Brain pericyte (primary cell): ENCODE measurements around the gene UTP18.
A peak's percentile ranks its signal among the peaks of the same experiment; 100 is the strongest.
"Not testable (repeated sequence)": the region's sequence is repeated elsewhere in the genome, so short reads cannot be mapped to it uniquely, and the experiment has no call there.

ENCODE experiments used
- DNase-seq: peaks from one replicate; pipeline ENCODE4 v3.0.0-alpha.2; 2012; ENCODE audit warnings: low read depth, low spot score

UTP18 gene

GRCh38 chr17:51258756-51259563 lies 1.4 kb upstream of the UTP18 start:
- no peak for DNase-seq

- peak; percentile 97 for DNase-seq
Observed at GRCh38 chr17:51259564-51260236, 646 bp upstream of the UTP18 start, which contains the start of gene MBTD1. Gene MBTD1, minus strand, starts transcription at chr17:51260049. Its CDS starts 34,888 bp downstream, at chr17:51225161.

GRCh38 chr17:51261024-51261963 lies 948 bp downstream of the UTP18 start:
- no peak for DNase-seq

- no peak for DNase-seq
Observed at GRCh38 chr17:51263006-51263405, 2.7 kb downstream of the UTP18 start.

GRCh38 chr17:51264466-51264865 lies 4.1 kb downstream of the UTP18 start:
- not testable (repeated sequence) for DNase-seq

- no peak for DNase-seq
Observed at GRCh38 chr17:51269991-51270390, 9.6 kb downstream of the UTP18 start.

GRCh38 chr17:51270636-51271035 lies 10.3 kb downstream of the UTP18 start:
- no peak for DNase-seq

- no peak for DNase-seq
Observed at GRCh38 chr17:51272812-51273211, 12.5 kb downstream of the UTP18 start.

GRCh38 chr17:51275381-51275780 lies 15.0 kb downstream of the UTP18 start:
- DNase-seq = no peak

- no peak for DNase-seq
Observed at GRCh38 chr17:51279183-51279582, 18.8 kb downstream of the UTP18 start.

GRCh38 chr17:51287412-51287811 lies 27.1 kb downstream of the UTP18 start:
- no peak for DNase-seq

GRCh38 chr17:51289696-51290111 lies 29.4 kb downstream of the UTP18 start:
- no peak for DNase-seq

- DNase-seq = not testable (repeated sequence)
Observed at GRCh38 chr17:51294338-51294737, 34.0 kb downstream of the UTP18 start.

GRCh38 chr17:51298508-51299371 lies 38.4 kb downstream of the UTP18 start:
- no peak for DNase-seq

GRCh38 chr17:51299859-51300258 lies 39.5 kb downstream of the UTP18 start:
- DNase-seq = no peak

- no peak for DNase-seq
Observed at GRCh38 chr17:51305182-51305581, 44.8 kb downstream of the UTP18 start.

- DNase-seq = not testable (repeated sequence)
Observed at GRCh38 chr17:51312003-51312402, 51.7 kb downstream of the UTP18 start.

- DNase-seq = no peak
Observed at GRCh38 chr17:51319186-51319585, 58.8 kb downstream of the UTP18 start.

- no peak for DNase-seq
Observed at GRCh38 chr17:51322390-51323029, 62.2 kb downstream of the UTP18 start.

- no peak for DNase-seq
Observed at GRCh38 chr17:51325471-51325870, 65.1 kb downstream of the UTP18 start.
